ENCODE measurements around the gene MOB3A. TPM values are rescaled to one million over a fixed set of nuclear protein-coding genes. Genes with fewer than 3 reads are reported as not detected.

MOB3A gene
- total and polyA plus RNA-seq, 2 of the 8 experiments (the other 6 are each of a cell fraction or from before 2014, with no cell fraction given) = 9.2 to 9.6 TPM

DNA sequence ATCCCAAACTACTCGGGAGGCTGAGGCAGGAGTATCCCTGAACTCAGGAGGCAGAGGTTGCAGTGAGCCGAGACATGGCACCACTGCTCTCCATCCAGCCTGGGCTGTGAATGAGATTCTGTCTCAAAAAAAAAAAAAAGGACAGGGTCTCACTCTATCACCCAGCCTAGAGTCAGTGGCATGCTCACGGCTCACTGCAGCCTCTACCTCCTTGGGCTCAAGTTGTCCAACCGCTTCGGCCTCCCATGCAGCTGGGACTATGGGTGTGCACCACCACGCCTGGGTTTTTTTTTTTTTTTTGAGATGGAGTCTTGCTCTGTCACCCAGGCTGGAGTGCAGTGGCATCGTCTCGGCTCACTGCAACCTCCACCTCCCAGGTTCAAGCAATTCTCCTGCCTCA is 59.7 kb downstream of the MOB3A start (continued):
- TF ChIP-seq, protein P1, sequence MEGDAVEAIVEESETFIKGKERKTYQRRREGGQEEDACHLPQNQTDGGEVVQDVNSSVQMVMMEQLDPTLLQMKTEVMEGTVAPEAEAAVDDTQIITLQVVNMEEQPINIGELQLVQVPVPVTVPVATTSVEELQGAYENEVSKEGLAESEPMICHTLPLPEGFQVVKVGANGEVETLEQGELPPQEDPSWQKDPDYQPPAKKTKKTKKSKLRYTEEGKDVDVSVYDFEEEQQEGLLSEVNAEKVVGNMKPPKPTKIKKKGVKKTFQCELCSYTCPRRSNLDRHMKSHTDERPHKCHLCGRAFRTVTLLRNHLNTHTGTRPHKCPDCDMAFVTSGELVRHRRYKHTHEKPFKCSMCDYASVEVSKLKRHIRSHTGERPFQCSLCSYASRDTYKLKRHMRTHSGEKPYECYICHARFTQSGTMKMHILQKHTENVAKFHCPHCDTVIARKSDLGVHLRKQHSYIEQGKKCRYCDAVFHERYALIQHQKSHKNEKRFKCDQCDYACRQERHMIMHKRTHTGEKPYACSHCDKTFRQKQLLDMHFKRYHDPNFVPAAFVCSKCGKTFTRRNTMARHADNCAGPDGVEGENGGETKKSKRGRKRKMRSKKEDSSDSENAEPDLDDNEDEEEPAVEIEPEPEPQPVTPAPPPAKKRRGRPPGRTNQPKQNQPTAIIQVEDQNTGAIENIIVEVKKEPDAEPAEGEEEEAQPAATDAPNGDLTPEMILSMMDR (IDR thresholded peaks at IDR 0.05; ENCODE audit: control extremely low read depth in 1 of 3, insufficient read depth in 1 of 3, low read depth in 1 of 3, low read length in 3 of 3) = no peak
- TF ChIP-seq TAF1 (IDR thresholded peaks at IDR 0.05; ENCODE audit: low read depth, low read length) = no peak

Data from H1 (cell line).